H1 (cell line): ENCODE measurements around the gene PRPF6. TPM values are rescaled to one million over a fixed set of nuclear protein-coding genes. Genes with fewer than 3 reads are reported as not detected.

ENCODE experiments used
- CTCF ChIA-PET: fragments of 300-600 bp; sonication (Branson Sonifier 250); formaldehyde crosslinking; loops from one replicate; lab custom pipeline; 2021; ENCODE audit not compliant: partially characterized antibody; lab: Charles Lee
- POLR2A ChIA-PET: fragments of 300-600 bp; sonication (Branson Sonifier 250); formaldehyde crosslinking; loops from one replicate; lab custom pipeline; 2021; ENCODE audit warnings: inconsistent platforms; ENCODE audit not compliant: partially characterized antibody; lab: Charles Lee
- DNase-seq, 2 experiments: peaks; one replicate each; pipeline versions ENCODE4 v3.0.0 to v3.0.0-alpha.2; 2010 to 2022; ENCODE audit warnings: low spot score in 2 of 2, low read depth in 1 of 2, mixed read lengths in 1 of 2
- FAIRE-seq: peaks from 2 replicates; lab custom pipeline; 2011; peaks lifted over from hg19 to GRCh38; lab: Jason Lieb, UNC
- H2AFZ ChIP-seq: 2 replicates; pipeline ENCODE4 v1.8.1; 2012; ENCODE audit warnings: low read length, inconsistent platforms
- H2AK5ac ChIP-seq: 2 replicates; pipeline ENCODE4 v1.6.1; 2013; ENCODE audit warnings: low read depth, low read length
- H2BK120ac ChIP-seq: replicated peaks from 2 replicates; pipeline ENCODE3; 2013; ENCODE audit warnings: low read depth, low read length, inconsistent platforms
- H2BK12ac ChIP-seq: 2 replicates; pipeline ENCODE4 v1.6.1; 2013; ENCODE audit warnings: low read depth, low read length
- H2BK15ac ChIP-seq: 2 replicates; pipeline ENCODE4 v1.6.1; 2013; ENCODE audit warnings: low read length
- H2BK20ac ChIP-seq: 2 replicates; pipeline ENCODE4 v1.6.1; 2013; ENCODE audit warnings: low read length
- H2BK5ac ChIP-seq: 2 replicates; pipeline ENCODE4 v1.6.1; 2013; ENCODE audit warnings: low read depth, low read length
- H3K14ac ChIP-seq: 2 replicates; pipeline ENCODE4 v1.6.1; 2013; ENCODE audit warnings: inconsistent platforms; ENCODE audit not compliant: insufficient read length
- H3K18ac ChIP-seq: 2 replicates; pipeline ENCODE4 v1.6.1; 2013; ENCODE audit warnings: low read length; ENCODE audit errors: extremely low read depth
- H3K23ac ChIP-seq: 2 replicates; pipeline ENCODE4 v1.6.1; 2013; ENCODE audit warnings: inconsistent platforms; ENCODE audit not compliant: insufficient read length
- H3K23me2 ChIP-seq: 2 replicates; pipeline ENCODE4 v1.6.1; 2013; ENCODE audit warnings: low read depth, low read length
- H3K27ac ChIP-seq: 2 replicates; pipeline ENCODE4 v1.6.1; 2011; ENCODE audit warnings: low read depth, low read length, inconsistent platforms
- H3K27me3 ChIP-seq, 4 experiments: replicated peaks in 1 of 4; 1 replicate in 1 of 4; 2 replicates in 3 of 4; pipeline versions ENCODE4 v1.6.1 to v1.8.1; 2011 to 2013; ENCODE audit warnings: low read length in 3 of 4, mild to moderate bottlenecking in 3 of 4, inconsistent platforms in 2 of 4, mixed read lengths in 2 of 4, moderate library complexity in 1 of 4; ENCODE audit not compliant: control insufficient read depth in 3 of 4, insufficient read depth in 3 of 4; ENCODE audit errors: extremely low read depth in 1 of 4
- H3K36me3 ChIP-seq, 4 experiments: 2 replicates each; pipeline versions ENCODE4 v1.6.1 to v1.8.1; 2011 to 2013; ENCODE audit warnings: mild to moderate bottlenecking in 4 of 4, low read length in 3 of 4, moderate library complexity in 2 of 4, control low read depth in 1 of 4, inconsistent platforms in 1 of 4; ENCODE audit not compliant: insufficient read depth in 4 of 4, control insufficient read depth in 2 of 4
- H3K4ac ChIP-seq: replicated peaks from 2 replicates; pipeline ENCODE3; 2013; ENCODE audit warnings: low read length, low read depth, mixed read lengths, inconsistent platforms; ENCODE audit not compliant: insufficient read length
- H3K4me1 ChIP-seq, 4 experiments: replicated peaks in 1 of 4; 1 replicate in 1 of 4; 2 replicates in 3 of 4; pipeline versions ENCODE4 v1.6.1 to v1.8.1; 2011 to 2013; ENCODE audit warnings: low read length in 3 of 4, inconsistent platforms in 2 of 4, mixed read lengths in 1 of 4; ENCODE audit not compliant: insufficient read depth in 4 of 4, control insufficient read depth in 3 of 4
- H3K4me2 ChIP-seq, 2 experiments: 2 replicates each; pipeline versions ENCODE4 v1.6.1 to v1.8.1; 2011 to 2013; ENCODE audit warnings: low read depth in 2 of 2, low read length in 2 of 2, control low read depth in 1 of 2, inconsistent platforms in 1 of 2, mild to moderate bottlenecking in 1 of 2; ENCODE audit not compliant: insufficient read depth in 1 of 2
- H3K4me3 ChIP-seq, 4 experiments: fragments of 200-600, 300-600 bp in 1 of 4; sonication (generic), shearing (Covaris generic), sonication (Bioruptor Twin) in 1 of 4; 2 replicates each; pipeline versions ENCODE4 v1.5.1 to v1.8.1; 2011 to 2016; ENCODE audit warnings: low read length in 4 of 4, low read depth in 3 of 4, control low read depth in 2 of 4, inconsistent platforms in 2 of 4, mild to moderate bottlenecking in 2 of 4, mixed read lengths in 1 of 4, moderate library complexity in 1 of 4; ENCODE audit not compliant: insufficient read depth in 2 of 4; ENCODE audit errors: extremely low read depth in 1 of 4
- H3K56ac ChIP-seq: replicated peaks from 2 replicates; pipeline ENCODE3; 2013; ENCODE audit warnings: low read depth, mild to moderate bottlenecking, mixed read lengths, low read length, inconsistent platforms; ENCODE audit not compliant: insufficient read length
- H3K79me1 ChIP-seq: 2 replicates; pipeline ENCODE4 v1.6.1; 2013; ENCODE audit warnings: low read depth, low read length, control low read depth
- H3K79me2 ChIP-seq, 2 experiments: 2 replicates each; pipeline versions ENCODE4 v1.6.1 to v1.8.1; 2012 to 2013; ENCODE audit warnings: low read length in 2 of 2, mild to moderate bottlenecking in 2 of 2, inconsistent platforms in 1 of 2; ENCODE audit not compliant: insufficient read depth in 2 of 2, control insufficient read depth in 1 of 2
- H3K9ac ChIP-seq, 4 experiments: replicated peaks in 1 of 4; 1 replicate in 1 of 4; 2 replicates in 3 of 4; pipeline versions ENCODE4 v1.6.1 to v1.8.1; 2011 to 2013; ENCODE audit warnings: low read depth in 3 of 4, low read length in 3 of 4, control low read depth in 2 of 4, mild to moderate bottlenecking in 2 of 4, moderate library complexity in 2 of 4, inconsistent platforms in 1 of 4; ENCODE audit errors: extremely low read depth in 1 of 4
- H3K9me3 ChIP-seq, 2 experiments: 2 replicates each; pipeline versions ENCODE4 v1.6.1 to v1.8.1; 2012 to 2013; ENCODE audit warnings: mild to moderate bottlenecking in 2 of 2, moderate library complexity in 2 of 2, control low read depth in 1 of 2, inconsistent platforms in 1 of 2, low read depth in 1 of 2, low read length in 1 of 2, mixed read lengths in 1 of 2; ENCODE audit not compliant: insufficient read depth in 2 of 2
- H4K20me1 ChIP-seq, 2 experiments: replicated peaks in 1 of 2; 2 replicates each; pipeline versions ENCODE3 to v1.8.1; 2011 to 2013; ENCODE audit warnings: inconsistent platforms in 2 of 2, low read length in 2 of 2, mild to moderate bottlenecking in 1 of 2; ENCODE audit not compliant: insufficient read depth in 2 of 2, control insufficient read depth in 1 of 2
- H4K5ac ChIP-seq: 2 replicates; pipeline ENCODE4 v1.6.1; 2013; ENCODE audit warnings: low read length, low read depth, mixed read lengths, inconsistent platforms; ENCODE audit not compliant: insufficient read length
- H4K8ac ChIP-seq: 2 replicates; pipeline ENCODE4 v1.8.0; 2013; ENCODE audit warnings: mild to moderate bottlenecking, moderate library complexity, low read length, inconsistent platforms; ENCODE audit not compliant: insufficient read depth; ENCODE audit errors: extremely low read depth
- H4K91ac ChIP-seq: replicated peaks from 2 replicates; pipeline ENCODE3; 2013; ENCODE audit warnings: low read length, mixed read lengths, inconsistent platforms; ENCODE audit not compliant: insufficient read length
- BCL11A ChIP-seq, 2 experiments: IDR thresholded peaks; one replicate each; pipeline ENCODE4 v1.6.1; 2011; ENCODE audit warnings: low read depth in 2 of 2, low read length in 2 of 2, mild to moderate bottlenecking in 2 of 2
- HDAC2 ChIP-seq, 2 experiments: fragments of 300-600 bp in 1 of 2; sonication (generic) in 1 of 2; IDR thresholded peaks; 2 replicates each; pipeline ENCODE4 v1.6.1; 2011 to 2012; ENCODE audit warnings: low read depth in 2 of 2, low read length in 2 of 2, mild to moderate bottlenecking in 2 of 2, moderate library complexity in 2 of 2, borderline replicate concordance in 1 of 2, inconsistent platforms in 1 of 2
- SIRT6 ChIP-seq: IDR thresholded peaks from one replicate; pipeline ENCODE4 v1.7.1; 2012; ENCODE audit warnings: low read length, inconsistent platforms
- SIX5 ChIP-seq: IDR thresholded peaks from 2 replicates; pipeline ENCODE4 v1.6.1; 2011; ENCODE audit warnings: mild to moderate bottlenecking, low read depth, low read length
- ZNF274 ChIP-seq: IDR thresholded peaks from 2 replicates; pipeline ENCODE4 v1.7.0; 2012; ENCODE audit warnings: low read length, borderline replicate concordance; ENCODE audit errors: extremely low read depth
- WGBS, 2 experiments: shearing (Covaris generic) in 1 of 2; methylation state at CpG; one replicate each; pipeline versions ENCODE4 v1.1.6 to v1.1.7; 2013 to 2015; ENCODE audit warnings: low lambda C conversion rate in 2 of 2, mixed read lengths in 2 of 2, inconsistent platforms in 1 of 2, low coverage in 1 of 2, missing lambda C conversion rate in 1 of 2; ENCODE audit not compliant: insufficient replicate concordance in 2 of 2, insufficient coverage in 1 of 2, insufficient read length in 1 of 2; ENCODE audit errors: extremely low coverage in 1 of 2, missing lambda C conversion rate in 1 of 2; 5-methylcytosine and 5-hydroxymethylcytosine counted together
- polyA plus RNA-seq, 7 experiments: library from polyadenylated mRNA; depleted of rRNA in 3 of 7; stranded (reverse) in 5 of 7; unstranded in 2 of 7; fragments of >200 nt in 5 of 7; fragments of 200-250 nt in 2 of 7; gene quantifications; 1 replicate in 5 of 7; 2 replicates in 1 of 7; 4 replicates in 1 of 7; pipeline versions ENCODE4 v1.2.1 to v1.2.3, GENCODE V29; 2011 to 2013; ENCODE audit warnings: missing spikeins in 2 of 7, mixed read lengths in 2 of 7
- total RNA-seq: library from RNA; stranded (reverse); fragmentation: NEBNext Ultra II Directional; extraction: Animal tissue kit (Norgen Biotek cat#: 25700); gene quantifications from 2 replicates; pipeline ENCODE4 v1.2.1, GENCODE V29; 2021

The PRPF6 gene
- total and polyA plus RNA-seq, 2 of the 8 experiments (the other 6 are each of a cell fraction or from before 2014, with no cell fraction given): 27.9 to 76.9 TPM

GRCh38 chr20:63961664-63962425, 19.1 kb upstream of the PRPF6 start:
- Histone ChIP-seq H2BK15ac (no peak overlapping the region), H3K9me3 (peaks cover 25 to 34% of the 10 kb centered on the region in 2 experiments), H3K79me1 (no peaks in the 10 kb centered on the region), H3K9ac (no peak overlapping the region), H3K4me3 (no peak overlapping the region), H3K27me3 (no peaks in the 10 kb centered on the region), H2BK120ac (no peak overlapping the region), H3K23ac (no peak overlapping the region), H2AFZ (no peak overlapping the region), H2BK5ac (no peak overlapping the region), H3K27ac (no peak overlapping the region), H4K5ac (no peak overlapping the region), H3K14ac (no peak overlapping the region), H2AK5ac (no peak overlapping the region), H3K4ac (no peak overlapping the region), H3K56ac (no peak overlapping the region), H4K91ac (no peak overlapping the region), H3K36me3 (peaks cover 20 to 52% (median 41%) of the 10 kb centered on the region in 4 experiments; a peak in 6 of 8 replicates), H3K79me2 (no peaks in the 10 kb centered on the region), H3K4me1 (peaks cover 0 to 19% (median 12%) of the 10 kb centered on the region in 4 experiments; a peak in 6 of 7 replicates), H3K4me2 (no peak overlapping the region), H2BK20ac (no peak overlapping the region), H4K8ac (no peak overlapping the region), H3K23me2 (peaks cover 4% of the 10 kb centered on the region; the same call in 1 of the 2 replicates), H4K20me1 (peaks cover 0 to 2% of the 10 kb centered on the region in 2 experiments), H2BK12ac (no peak overlapping the region), H3K18ac (no peak overlapping the region)
- ChIA-PET CTCF (interaction anchor here (0.7 to 3.7 kb wide), 3 partner anchors 12 to 489 kb away, joined by 3 to 13 read pairs (median 3); partner anchors contain the start of gene PRPF6), POLR2A (interaction anchor here (0.9 to 1.5 kb wide), 5 partner anchors 10 to 96 kb away, joined by 3 to 5 read pairs (median 3); partner anchors contain the start of genes PRPF6 and TPD52L2)
- FAIRE-seq (no peak), DNase-seq (no peak)
- WGBS, 2 experiments: 93% methylated on average over 26 of the region's 26 CpGs; no CpG with 5 or more reads in 1 of the 2 experiments
- TF ChIP-seq BCL11A (IDR thresholded peaks at IDR 0.05; ENCODE audit: low read depth in 2 of 2, low read length in 2 of 2) (no peak), HDAC2 (IDR thresholded peaks at IDR 0.05; ENCODE audit: borderline replicate concordance in 1 of 2, low read depth in 2 of 2, low read length in 2 of 2) (no peak), SIRT6 (no peak), ZNF274 (no peak), SIX5 (no peak)
